GM19351 (cell line): ENCODE data around the gene FZD8.
"Not testable (repeated sequence)": the region's sequence is repeated elsewhere in the genome, so short reads cannot be mapped to it uniquely, and the experiment has no call there.

Experiments
- ATAC-seq: cut with Tn5 transposase; IDR thresholded peaks from one replicate; pipeline ENCODE4 v1.9.1; 2021; ENCODE audit warnings: mild to moderate bottlenecking, moderate library complexity; ENCODE audit not compliant: unreplicated experiment

The FZD8 gene, protein sequence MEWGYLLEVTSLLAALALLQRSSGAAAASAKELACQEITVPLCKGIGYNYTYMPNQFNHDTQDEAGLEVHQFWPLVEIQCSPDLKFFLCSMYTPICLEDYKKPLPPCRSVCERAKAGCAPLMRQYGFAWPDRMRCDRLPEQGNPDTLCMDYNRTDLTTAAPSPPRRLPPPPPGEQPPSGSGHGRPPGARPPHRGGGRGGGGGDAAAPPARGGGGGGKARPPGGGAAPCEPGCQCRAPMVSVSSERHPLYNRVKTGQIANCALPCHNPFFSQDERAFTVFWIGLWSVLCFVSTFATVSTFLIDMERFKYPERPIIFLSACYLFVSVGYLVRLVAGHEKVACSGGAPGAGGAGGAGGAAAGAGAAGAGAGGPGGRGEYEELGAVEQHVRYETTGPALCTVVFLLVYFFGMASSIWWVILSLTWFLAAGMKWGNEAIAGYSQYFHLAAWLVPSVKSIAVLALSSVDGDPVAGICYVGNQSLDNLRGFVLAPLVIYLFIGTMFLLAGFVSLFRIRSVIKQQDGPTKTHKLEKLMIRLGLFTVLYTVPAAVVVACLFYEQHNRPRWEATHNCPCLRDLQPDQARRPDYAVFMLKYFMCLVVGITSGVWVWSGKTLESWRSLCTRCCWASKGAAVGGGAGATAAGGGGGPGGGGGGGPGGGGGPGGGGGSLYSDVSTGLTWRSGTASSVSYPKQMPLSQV

DNA sequence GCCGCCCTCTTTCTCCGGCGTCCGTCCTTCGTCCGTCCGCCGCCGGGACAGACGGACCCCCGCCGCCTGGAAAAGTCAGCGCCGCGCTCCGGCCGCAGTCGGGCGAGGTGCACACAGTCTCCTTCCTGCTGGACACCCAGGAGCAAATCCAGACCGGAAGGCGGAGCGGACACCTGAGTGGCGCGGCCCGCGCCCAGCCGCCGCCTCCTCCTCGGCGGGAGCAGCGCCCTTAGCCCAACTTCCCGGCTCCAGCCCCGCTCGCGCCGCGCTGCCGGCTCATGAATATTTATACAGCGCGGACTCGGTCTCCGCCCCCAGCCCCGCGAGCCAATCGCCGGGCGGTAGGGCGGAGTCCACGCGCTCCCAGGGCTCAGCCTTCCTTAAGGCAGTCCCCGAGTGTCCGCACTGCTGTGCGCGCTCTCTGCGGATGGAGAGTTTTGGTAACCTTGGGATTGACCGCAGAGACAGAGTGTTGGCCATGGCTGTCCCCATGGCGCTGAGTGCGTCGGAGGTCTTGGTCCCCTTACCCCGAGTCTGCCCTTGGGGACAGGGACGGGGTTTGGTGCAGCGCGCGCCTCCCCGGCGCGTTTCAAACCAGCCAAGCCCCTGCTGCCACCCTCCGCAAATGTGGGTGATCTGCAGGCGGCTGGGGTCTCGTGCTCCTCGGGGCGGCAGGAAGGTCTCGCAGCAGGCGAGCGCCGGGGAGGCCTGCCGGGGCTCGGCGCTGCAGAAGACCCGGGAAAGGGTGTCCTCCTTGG lies at the start of gene FZD8:
FZD8 (minus strand) TSS at position 262 of the 758 bp plus-strand sequence. CDS start 867 bp downstream, outside the sequence.
- peak; percentile 83 for ATAC-seq

DNA sequence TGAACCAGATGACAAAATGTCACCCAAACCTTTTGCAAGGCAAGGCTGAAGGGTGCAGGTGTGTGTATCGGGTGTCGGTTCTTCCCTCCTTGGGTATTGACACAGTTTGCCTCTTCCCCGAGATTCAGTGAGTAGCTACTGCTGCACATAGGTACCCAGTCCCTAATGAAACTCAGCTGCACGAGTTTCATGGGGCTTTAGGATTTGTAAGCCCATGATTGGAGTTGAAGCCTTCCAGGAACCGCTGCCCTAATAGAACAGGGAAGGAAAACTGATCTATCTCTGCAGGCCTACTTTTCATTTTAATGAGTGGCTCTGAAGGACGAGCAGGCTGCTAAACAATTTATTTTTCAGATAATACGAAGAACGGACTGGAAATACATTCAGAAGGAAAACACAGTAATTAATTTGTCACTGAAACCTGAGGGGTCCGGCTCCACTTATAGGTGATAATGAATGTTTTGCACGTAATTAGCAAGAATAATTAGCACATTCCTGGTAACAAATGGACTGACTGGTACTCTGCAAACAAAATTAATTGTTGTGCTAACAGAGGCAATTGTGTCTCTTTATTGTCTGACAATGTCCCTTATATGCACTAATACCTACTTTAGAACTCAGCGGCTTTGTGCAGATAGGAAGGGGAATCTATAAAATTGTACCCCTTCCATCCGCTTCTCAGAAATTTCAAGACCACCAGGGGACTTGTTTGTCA lies 49.6 kb upstream of the FZD8 start:
- ATAC-seq, result no peak

DNA sequence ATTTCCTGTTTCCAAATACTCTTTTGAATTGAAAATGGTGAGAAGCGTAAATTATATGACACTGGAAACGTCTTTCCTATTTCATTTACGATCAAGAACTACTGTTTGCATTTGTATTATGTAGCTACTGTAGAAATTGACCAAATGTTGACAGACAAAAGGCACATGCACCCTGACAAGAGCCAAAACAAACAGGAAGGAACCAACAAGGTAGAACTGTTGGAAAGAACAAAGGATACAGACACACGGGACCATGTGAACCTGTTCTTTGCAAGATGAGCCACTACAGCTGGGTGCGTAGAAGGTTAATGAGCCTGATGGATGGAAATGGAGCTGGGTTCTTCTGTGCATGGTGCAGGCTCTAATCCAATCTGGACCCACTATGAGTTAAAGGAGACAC lies 48.4 kb upstream of the FZD8 start:
- ATAC-seq, result no peak

DNA sequence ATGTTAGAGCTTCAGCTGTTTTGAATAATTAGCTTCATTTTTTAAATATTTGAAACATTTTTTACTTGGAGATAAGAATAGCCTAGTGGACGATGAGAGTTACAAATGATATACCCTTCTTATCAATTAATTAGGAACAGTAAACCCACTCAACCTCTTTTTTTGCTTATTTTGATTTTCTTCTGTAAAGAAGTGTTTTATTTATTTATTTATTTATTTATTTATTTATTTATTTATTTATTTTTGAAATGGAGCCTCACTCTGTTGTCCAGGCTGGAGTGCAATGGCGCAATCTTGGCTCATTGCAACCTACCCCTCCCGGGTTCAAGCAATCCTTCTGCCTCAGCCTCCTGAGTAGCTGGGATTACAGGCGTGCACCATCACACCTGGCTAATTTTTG lies 43.8 kb upstream of the FZD8 start:
- ATAC-seq, result not testable (repeated sequence)

DNA sequence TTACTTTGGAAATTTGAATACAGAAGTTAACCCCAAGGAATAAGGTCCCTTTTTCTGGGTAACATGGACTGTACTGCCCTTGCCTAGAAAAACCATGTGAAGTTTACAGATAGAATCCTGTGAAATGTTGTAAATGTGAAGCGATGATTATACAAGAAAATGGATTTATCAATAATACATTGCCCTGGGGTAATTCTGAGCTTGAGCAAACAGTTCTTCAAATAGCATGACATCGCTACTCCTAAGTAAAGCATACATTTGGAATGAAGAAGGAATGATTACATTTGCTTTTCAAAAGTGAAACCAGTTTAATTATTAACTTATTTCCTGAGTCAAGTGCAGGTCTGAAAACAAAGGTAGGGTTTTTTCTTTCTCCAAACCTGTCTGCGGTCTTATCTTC lies 43.3 kb upstream of the FZD8 start:
- no peak for ATAC-seq

DNA sequence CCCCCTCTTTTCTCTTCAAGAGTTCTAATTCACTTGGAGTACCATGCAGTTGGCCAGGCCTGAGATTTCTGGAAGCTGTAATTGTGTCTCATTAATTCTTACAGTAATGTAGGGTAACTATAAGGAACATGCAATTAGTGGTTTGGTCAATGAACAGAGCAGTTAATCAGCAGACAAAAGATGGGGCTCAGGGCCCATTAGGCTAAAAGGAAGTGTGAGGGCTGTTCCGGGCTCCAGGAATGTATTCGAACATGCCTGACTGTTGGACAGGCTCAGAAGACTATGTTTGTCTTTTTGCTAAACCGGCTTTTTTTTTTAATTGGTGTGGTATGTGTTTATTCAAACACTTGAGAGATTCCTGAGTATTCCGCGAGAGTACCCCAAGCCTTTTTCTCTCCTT lies 42.5 kb upstream of the FZD8 start:
- ATAC-seq, result no peak

DNA sequence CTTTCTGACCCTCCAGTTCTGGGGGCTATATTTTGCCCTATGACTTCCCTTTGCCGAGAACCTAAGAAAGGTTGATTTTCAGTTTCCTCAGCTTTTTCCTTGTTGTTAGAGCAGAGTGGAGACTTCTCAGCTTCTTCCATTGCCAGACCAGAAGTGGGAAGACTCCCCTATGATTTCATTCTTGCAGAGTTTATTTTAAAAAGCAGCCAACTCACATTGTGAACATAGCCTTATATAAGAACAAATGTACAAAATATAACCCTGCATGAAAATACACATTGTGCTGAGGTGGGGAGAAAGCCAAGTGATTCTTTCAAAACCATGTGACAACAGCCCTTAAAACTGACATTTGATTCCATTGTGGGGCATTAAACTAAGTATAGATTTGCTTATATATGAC lies 33.8 kb upstream of the FZD8 start:
- ATAC-seq, result no peak

DNA sequence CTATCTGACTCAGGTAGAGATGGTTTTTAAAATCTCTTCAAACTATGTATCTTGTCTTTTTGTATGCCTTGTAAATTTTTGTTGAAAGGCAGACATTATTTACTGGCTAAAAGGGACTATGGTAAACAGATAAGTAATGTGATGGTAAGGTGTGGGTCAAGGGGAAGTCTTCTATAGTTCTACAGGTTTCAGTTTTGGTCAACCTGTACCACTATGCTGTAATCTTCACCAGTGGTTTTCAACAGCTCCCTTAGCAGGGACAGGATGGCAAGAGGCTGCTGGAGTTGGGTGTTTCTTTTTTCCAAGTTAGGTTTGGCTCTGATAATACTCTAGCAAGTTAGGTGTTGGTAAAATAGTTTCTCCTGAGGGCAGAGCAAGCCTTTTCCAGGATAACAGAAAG lies 32.7 kb upstream of the FZD8 start:
- ATAC-seq, result no peak

DNA sequence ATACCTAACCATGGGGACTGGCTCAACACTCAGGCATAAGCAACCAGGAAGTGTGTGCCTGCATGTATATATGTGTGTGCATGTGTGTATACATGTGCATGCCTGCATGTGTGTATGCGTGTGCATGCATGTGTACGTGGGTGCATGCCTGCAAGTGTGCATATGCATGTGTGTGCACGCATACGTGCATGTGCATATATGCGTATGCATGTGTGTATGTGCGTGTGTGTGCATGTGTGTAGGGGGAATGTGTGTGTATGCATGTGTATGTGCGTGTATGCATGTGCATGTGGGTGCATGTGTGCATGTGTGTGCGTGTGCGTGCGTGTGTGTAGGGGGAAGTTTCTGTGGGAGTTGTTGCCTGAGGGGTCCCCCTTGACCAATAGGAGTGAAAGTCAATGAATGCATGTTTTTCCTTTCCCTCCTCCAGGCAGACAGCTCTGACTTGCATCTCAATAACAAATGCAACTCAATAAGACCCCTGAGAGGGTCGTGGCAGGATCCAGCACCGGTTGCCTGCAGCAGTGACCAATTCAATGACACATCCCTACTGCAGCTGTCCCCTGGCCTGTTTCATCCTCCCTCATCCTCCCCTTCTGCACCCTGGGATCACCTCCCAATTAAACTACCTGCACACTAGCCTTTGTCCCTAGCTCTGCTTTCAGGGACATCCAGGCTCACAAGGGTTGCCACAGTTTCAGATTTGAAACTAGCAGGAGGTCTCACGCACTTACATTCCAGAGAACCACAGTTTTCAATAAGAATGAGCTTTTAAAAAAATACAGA lies 27.0 kb upstream of the FZD8 start:
- no peak for ATAC-seq

DNA sequence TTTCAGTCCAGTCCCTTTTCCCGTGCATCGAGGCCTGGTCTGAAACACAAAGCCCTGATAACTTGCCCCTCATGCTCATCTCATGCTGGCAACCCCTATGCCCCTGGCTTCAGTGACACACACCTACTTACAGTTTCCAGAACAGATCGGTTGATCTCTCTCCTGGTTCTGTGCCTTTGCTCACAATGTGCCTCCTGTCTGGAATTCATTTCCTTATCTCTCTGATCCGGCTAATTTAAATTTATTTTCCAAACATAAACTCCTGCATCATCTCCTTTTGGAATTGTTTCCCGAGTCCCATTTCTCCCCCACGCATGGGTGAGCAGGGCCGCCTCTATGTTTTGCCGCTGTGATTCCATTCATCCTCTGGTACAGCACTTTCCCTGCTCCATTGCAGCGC lies 25.9 kb upstream of the FZD8 start:
- no peak for ATAC-seq

DNA sequence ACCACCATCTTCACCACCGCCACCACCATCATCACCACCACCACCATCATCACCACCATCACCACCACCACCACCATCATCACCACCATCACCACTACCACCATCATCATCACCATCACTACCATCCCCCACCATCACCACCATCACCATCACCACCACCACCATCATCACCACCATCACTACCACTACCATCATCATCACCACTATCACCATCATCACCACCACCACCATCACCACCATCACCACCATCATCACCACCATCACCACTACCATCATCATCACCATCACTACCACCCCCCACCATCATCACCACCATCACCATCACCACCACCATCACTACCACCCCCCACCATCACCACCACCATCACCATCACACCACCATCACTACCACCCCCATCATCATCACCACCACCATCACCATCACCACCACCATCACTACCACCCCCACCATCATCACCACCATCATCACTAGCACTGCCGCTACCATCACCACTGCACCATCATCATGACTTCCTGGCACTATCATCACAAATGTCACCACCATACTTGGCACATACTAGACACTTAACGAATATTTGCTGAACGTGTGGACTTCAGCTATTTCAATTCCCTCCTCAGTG lies 25.3 kb upstream of the FZD8 start:
- ATAC-seq, result no peak

DNA sequence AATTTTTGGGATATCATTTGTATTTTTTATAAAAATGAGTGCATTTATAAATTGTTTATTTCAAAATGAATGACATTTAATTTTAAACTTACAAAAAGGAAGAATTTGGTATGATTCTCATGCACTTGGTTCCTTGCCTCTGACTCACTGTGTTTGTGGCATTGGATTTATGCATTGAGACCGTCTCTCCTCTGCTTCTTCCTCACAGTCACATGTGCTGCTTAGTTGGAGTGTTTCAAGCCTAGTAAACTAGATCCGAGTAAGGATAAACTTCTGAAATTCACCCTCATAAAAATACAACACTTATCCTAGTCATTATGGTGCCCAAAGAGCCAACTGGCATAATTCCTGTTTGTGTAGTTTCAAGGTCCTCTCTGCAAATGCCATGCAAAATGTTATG lies 19.1 kb upstream of the FZD8 start:
- ATAC-seq, result no peak

DNA sequence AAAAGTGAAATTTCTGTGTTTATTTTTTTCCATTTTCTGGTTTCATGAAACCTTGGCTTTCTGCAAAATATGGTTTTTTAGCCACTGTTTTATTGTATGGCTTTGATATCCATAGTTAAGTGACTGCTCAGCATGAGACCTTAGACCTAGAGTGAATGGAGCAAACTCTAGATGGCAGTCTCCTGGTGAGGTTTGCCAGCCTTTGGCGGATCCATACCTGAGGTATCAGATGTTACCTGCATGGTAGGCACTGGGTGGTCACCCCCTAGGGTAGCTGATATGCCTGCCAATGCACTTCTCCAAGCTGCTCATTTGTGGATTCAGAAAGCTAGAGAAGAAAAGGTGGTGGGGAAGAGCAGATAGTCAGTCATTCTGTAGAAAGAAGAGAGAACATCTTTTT lies 17.4 kb upstream of the FZD8 start:
- no peak for ATAC-seq

DNA sequence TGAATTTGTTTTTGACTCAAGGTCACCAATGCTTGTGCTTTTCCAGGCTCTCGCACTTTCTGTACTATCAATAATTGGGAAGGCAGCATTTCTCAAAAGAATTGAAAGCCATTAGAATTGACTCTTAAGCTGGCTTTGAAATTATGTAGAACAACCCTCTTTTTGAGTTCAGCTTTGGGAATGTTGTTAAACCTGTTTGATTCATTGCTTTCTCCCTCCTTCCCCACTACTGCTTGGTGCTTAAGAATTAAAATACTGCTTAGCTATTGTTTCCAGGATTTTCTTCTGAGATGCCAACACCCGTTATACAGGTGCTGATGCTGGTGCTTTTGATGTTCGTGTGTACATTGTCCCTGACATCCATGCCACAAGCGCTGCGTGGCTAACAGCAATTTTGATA lies 15.5 kb upstream of the FZD8 start:
- no peak for ATAC-seq

DNA sequence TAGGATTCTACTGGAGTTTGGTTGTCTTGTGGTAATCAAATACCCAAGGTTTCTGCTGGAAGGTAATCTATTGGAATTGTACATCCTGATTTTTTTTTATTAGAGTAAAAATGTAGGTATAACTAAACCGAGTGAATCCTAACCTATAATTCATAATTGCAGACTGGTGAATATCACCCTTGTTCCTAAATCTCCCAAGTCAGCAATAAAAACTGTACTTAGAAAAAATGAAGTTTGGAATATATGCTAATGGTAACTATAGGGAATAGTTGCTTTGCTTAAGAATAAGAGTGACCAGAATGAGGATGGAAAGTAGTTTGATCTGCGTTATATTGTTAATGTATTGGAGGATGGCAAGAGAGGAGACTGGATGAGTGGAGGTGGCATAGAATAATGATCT lies 10.7 kb upstream of the FZD8 start:
- ATAC-seq, result no peak

DNA sequence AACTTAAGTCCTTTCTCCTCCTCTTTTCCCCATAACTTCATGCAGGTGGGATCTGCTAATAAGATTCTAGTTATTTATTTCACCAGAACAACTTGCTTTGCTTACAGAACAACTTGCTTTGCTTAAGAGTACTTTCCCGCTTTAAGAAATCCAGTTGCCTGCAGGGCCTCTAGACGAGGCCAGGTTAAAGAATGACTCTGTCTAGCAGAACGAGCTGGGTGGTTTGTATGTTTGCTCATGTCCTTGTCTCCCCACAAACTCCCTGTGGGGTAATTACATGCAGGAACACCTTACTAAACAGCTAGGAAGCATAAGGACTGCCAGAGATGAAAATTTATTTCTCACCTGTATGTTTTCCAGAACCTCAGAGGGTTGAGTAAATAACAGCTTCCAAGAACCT lies 8.8 kb upstream of the FZD8 start:
- ATAC-seq, result no peak

DNA sequence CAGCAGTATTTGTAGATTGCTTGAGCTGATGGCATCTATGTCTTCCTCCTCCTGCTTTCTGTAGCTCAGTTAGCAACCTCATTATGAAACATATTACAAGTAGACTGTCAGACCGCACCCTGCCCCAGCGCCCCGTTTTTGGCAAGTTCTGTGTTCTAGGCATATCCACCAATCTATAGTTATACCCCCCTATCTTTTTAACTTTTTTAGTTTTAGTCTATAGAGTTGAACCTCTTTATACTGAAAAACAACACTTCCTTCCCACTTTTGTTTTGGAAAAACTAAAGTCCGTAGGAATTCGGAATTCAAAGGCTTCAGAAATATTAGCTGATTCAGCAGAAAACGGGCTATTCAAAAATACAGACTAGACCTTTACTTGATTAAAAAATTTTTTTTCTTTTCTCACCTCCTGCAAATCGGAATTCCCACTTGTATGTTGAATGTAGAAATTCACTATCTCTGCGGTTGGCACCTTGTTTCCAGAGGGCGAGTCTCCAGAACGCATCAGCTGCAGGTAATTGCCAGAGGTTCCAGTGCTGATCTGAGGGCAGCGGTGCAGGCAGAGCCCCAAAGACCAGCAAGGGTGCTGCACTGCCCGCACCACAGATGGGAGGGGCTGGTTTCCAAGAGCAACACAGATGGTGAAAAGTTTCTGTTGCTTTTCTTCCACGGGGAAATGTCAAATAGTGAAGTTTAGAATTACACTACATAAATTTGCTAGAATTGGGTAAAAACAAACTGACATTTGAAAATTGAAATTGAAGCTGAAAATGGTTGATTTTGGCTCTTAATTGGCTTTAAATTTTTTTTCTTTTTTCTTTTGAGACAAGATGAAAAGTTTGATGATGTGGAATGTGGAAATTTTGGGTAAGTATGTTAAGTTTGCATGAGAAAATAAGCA lies 2.2 kb upstream of the FZD8 start:
- no peak for ATAC-seq

DNA sequence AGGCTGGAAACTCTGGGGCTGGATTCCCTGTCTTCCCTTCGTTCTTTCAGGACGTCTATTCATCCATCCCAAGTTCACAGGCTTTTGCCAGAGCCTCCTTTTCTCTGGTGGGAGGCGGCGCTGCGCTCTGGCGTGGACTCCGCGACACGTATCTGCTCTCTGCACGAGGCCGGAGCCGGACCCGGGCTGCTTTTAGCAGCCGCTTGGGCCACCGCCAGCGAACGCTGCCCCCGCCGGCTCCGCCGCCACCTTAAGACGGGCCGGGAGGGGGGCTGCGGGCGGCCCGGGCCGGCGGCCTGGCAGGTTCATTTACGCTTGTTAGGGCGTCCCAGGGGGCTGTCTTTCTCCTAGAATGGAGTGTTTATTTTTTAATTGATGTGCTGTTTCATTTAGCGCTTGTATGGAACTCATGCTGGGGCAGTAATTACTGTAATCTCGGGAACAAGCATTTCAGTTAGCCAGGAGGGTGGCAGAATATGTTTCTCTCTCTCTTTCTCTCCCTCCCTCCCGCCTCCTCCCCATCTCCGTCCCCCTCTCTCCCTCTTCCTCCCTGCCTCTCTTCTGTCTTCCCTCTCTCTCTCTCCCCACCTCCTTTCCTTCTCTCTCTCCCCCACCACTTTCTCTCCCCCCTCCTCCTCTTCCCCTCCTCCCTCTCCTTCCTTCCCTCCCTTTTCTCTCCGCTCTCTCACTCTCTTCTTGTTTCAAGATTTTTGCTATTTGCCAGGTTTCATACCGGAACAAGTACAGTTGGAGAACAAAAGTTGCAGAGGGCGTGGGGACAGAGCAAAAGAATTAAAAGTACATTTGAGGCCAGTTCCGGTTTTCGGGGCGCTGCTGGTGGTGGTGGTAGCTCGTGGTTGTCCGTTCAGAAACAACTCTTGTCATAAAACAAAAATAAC lies 1.3 kb upstream of the FZD8 start:
- no peak for ATAC-seq
